HG03342 (cell line): Measurements from ENCODE around the gene ZNF862.

Experiments used
- ATAC-seq: cut with Tn5 transposase; IDR thresholded peaks from one replicate; pipeline ENCODE4 v1.9.1; 2021; ENCODE audit warnings: mild to moderate bottlenecking, moderate library complexity; ENCODE audit not compliant: unreplicated experiment

ZNF862 gene

GRCh38 chr7:149838224-149838991 lies at the start of gene ZNF862:
Gene ZNF862, plus strand, starts transcription at chr7:149838375. Its CDS starts 237 bp downstream, at chr7:149838612.
- peak; percentile 99 for ATAC-seq

GRCh38 chr7:149789101-149789500 lies 49.1 kb upstream of the ZNF862 start:
- ATAC-seq, result no peak

DNA sequence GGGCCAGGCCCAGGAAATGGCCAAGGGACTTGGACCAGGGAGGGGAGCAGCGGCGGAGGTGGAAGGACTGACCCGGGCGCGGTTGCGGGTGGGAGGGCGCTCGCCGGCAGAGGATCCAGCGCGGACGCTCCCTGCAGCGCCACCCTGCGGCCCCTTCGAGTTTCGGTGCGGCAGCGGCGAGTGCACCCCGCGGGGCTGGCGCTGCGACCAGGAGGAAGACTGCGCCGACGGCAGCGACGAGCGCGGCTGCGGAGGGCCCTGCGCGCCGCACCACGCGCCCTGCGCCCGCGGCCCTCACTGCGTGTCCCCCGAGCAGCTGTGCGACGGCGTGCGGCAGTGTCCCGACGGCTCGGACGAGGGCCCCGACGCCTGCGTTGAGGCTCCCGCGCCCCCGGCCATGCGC lies 48.0 kb upstream of the ZNF862 start:
- peak; percentile 52 for ATAC-seq

GRCh38 chr7:149790754-149791360 lies 47.3 kb upstream of the ZNF862 start:
- no peak for ATAC-seq

DNA sequence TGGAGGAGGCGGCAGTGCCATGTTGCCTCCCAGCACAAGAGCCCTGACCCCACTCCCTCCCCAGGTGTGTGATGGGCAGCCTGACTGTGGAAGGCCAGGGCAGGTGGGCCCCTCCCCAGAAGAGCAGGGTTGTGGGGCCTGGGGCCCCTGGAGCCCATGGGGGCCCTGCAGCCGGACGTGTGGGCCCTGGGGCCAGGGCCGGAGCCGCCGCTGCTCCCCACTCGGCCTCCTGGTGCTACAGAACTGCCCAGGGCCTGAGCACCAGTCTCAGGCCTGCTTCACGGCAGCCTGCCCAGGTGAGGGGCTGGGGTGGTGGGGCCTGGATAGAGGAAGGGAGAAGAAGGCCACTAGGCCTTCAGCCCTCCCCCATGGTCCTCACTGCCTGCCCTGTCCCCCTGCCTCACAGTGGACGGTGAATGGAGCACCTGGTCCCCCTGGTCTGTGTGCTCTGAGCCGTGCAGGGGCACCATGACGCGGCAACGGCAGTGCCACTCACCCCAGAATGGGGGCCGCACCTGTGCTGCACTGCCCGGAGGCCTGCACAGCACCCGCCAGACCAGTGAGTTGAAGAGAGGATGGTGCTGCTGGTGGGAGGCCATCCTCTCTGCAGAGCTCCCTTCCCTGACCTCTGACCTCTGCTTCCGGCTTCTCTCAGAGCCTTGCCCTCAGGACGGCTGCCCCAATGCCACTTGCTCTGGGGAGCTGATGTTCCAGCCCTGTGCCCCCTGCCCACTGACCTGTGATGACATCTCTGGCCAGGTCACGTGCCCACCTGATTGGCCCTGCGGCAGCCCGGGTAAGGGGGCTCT lies 46.6 kb upstream of the ZNF862 start:
- ATAC-seq, result no peak

DNA sequence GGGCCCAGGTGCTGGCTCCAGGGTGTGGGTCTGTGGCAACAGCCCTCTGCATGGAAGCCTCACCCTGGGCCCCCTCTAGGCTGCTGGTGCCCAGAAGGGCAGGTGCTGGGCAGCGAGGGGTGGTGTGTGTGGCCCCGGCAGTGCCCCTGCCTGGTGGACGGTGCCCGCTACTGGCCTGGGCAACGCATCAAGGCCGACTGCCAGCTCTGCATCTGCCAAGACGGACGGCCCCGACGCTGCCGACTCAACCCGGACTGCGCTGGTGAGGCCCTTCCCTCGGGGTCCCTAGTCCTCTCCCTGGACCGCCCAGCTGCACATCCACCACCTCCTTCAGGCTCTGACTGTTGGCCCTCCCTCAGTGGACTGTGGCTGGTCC lies 46.0 kb upstream of the ZNF862 start:
- no peak for ATAC-seq

- ATAC-seq, result no peak
Observed at GRCh38 chr7:149793261-149793660, 44.9 kb upstream of the ZNF862 start.

DNA sequence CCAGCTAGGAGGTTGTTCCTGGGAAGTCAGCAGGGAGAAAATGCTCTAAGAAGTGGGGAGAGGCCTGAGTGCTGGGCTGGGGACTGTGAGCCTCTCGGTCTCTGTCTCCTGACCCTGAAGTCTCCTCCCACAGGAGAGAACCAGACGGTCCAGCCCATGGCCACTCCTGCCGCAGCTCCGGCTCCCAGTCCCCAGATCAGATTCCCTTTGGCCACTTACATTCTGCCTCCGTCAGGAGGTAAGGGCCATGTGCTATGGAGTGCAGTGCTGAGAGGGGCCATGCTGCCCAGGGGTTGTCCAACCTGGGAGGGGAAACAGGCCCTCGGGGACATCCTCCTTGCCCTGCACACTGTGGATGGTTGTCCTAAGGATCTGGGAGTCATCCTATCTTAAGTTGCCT lies 43.5 kb upstream of the ZNF862 start:
- ATAC-seq, result no peak

DNA sequence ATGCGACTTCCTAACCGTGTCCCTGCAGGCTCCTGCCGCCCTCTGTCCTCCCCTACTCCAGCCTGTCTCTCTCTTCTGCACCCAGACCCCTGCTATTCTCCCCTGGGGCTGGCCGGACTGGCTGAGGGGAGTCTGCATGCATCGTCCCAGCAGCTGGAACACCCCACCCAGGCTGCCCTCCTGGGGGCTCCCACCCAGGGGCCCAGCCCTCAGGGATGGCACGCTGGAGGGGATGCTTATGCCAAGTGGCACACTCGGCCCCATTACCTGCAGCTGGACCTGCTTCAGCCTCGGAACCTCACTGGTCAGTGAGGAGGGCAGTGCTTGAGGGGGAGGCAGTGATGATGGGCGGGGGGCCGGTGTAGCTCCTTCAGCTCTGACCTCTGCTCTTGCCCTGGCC lies 43.0 kb upstream of the ZNF862 start:
- ATAC-seq, result no peak

DNA sequence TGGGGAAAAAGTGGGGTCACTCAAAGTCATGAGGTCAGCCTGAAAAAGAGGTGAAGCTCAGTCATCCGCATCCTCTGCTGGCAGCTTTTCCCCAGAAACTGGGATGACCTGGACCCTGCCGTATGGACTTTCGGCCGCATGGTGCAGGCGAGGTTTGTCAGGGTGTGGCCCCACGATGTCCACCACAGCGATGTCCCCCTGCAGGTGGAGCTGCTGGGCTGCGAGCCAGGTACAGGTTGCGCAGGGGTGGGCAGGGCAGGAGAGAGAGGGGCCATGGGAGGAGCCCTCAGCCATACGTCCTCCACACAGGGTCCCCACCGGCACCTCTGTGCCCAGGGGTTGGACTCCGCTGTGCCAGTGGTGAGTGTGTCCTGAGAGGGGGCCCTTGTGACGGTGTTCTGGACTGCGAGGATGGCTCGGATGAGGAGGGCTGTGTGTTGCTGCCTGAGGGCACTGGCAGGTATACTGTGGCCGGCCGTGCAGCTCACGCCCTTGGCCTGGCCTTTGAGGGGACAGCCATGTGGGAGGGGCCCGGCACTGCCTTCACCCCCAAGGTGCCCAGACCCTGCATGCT lies 41.8 kb upstream of the ZNF862 start:
- no peak for ATAC-seq

DNA sequence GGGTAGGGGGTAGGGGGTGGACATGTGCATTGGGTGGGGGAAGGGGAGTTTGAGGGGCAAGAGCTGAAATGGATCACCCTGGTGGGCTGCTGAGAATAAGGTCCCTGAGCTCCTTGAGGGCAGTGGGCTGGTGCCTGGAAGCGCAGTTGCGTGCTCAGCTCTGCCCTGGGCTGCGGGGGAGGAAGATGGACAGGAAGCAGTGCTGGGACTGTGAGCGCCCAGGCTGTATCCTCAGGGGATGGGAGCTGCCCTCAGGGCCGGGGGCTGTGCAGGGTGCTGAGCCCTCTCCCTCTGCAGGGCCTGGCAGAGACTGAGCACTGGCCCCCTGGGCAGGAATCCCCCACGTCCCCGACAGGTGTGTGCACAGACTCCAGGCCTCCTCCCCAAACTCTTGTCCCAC lies 40.4 kb upstream of the ZNF862 start:
- ATAC-seq, result no peak

- no peak for ATAC-seq
Observed at GRCh38 chr7:149799397-149800168, 38.6 kb upstream of the ZNF862 start.

DNA sequence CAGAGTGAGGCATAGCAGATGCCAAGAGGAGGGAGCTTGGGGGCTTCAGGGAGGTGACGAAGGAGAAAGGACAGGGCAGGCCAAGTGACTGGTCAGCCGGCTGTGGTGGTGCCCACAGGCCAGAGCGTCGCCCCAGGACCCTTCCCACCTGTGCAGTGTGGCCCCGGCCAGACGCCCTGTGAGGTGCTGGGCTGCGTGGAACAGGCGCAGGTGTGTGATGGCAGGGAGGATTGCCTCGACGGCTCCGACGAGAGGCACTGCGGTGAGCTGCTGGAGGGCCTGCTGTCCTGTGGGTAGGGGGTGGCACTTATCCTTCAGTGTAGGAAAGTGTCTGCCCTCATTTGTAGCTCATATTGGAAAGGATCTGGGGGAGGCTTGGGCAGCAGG lies 38.0 kb upstream of the ZNF862 start:
- no peak for ATAC-seq

GRCh38 chr7:149801002-149801566 lies 37.1 kb upstream of the ZNF862 start:
- no peak for ATAC-seq

DNA sequence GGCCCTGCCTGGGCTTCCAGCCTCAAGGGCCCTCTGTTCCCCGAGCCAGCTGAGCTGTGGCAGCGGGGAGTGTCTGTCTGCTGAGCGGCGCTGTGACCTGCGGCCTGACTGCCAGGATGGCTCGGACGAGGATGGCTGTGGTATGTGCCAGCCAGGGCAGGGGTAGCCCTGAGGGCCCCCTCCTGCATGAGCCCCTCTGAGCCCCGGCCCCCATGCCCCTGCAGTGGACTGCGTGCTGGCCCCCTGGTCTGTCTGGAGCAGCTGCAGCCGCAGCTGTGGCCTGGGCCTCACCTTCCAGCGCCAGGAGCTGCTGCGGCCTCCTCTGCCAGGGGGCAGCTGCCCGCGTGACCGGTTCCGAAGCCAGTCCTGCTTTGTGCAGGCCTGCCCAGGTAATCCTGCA lies 36.4 kb upstream of the ZNF862 start:
- ATAC-seq, result no peak

DNA sequence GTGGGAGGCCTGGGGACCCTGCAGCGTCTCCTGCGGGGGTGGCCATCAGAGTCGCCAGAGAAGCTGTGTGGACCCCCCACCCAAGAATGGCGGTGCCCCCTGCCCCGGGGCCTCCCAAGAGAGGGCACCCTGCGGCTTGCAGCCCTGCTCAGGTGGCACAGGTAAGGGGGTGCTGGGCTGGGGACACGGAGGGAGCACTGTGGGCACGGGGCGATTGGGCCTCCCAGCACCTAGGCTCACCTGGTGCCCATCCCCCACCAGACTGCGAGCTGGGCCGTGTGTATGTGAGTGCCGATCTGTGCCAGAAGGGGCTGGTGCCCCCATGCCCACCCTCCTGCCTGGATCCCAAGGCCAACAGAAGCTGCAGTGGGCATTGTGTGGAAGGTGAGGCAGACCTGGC lies 35.2 kb upstream of the ZNF862 start:
- ATAC-seq, result no peak

- no peak for ATAC-seq
Observed at GRCh38 chr7:149803551-149804074, 34.6 kb upstream of the ZNF862 start.

DNA sequence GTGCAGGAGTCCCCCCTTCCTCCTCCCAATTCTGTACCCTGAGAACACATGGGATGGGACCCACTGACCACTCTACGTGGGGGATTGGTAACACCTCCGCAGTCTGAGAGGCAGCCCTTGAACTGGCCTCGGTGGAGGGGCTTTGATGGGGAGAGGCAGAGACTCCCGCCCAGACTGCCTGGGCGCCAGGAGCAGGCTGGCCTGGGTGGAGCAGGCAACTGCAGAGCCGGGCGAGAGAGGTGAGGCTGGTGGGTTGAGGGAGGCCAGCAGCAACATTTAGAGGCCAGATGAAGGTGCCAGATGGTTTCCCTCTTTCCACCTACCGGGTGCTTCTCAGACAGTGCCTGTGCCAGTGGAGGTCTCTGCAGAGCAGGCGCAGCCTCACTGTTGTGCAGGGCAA lies 34.1 kb upstream of the ZNF862 start:
- no peak for ATAC-seq

DNA sequence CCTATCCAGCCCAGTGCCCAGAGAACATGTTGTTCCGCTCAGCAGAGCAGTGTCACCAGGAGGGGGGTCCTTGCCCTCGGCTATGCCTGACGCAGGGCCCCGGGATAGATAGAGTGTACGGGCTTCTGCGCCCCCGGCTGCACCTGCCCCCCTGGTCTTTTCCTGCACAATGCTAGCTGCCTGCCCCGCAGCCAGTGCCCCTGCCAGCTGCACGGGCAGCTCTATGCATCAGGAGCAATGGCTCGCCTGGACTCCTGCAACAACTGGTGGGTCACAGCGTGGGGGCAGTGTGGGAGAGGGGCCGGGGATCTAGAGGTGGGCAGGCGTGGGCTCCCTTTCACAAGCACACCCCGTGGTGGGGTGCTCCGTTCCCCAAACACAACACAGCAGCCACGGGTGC lies 31.4 kb upstream of the ZNF862 start:
- ATAC-seq, result no peak

DNA sequence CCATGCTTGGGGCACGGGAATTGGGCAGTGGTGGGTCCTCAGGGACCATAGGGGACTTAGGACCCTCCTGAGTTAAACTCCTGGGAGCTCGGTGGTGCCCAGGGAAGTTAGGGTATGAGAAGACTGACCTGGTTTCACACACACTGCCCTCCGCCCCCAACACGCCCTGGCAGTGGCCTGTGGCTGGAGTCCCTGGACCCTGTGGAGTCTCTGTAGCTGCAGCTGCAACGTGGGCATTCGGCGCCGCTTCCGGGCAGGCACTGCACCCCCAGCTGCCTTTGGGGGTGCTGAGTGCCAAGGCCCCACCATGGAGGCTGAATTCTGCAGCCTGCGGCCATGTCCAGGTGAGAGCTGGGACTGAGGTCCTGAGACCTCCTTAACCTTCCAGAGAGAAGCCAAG lies 29.9 kb upstream of the ZNF862 start:
- ATAC-seq, result no peak
